ENCODE measurements around the gene METTL3.
A peak's percentile ranks its signal among the peaks of the same experiment; 100 is the strongest.

METTL3 gene

GRCh38 chr14:21476523-21476924 is 34.6 kb downstream of the METTL3 start:
- ATAC-seq, result peak; percentile 31 to 45

DNA sequence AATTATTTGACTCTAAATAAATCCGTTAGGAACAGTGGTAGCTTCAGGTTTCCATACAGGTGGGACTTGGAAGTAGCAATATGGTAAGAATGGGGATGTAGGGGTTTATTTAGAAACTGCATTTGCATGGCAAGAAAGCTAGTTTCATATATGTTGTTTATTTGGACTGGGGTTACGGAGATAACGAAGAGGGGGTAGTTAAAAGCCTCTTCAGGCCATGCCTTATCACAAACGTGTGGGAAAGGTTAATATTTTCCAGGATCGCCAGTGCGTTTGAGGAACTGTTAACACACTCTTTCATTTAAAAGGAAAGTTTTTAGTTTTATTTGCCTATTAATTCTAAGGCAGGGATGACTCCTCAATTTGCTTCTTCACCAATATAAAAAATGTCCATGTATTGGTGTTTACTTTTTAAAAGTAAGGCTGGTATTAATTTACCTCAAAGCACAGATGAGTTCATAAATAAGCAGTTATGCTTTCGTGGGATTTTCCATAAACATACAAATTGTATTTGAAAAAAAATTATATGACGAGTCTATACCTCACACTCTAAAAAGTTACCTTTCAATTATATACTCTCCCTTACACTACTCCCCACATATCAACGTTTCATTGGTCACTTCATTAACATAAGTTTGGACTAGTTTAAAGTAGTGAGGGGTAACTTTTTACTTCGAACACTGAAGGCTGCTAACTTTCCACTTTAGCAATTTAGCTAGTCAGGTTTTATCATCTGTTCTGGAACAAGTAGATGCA is 35.2 kb downstream of the METTL3 start:
- no peak for ATAC-seq

DNA sequence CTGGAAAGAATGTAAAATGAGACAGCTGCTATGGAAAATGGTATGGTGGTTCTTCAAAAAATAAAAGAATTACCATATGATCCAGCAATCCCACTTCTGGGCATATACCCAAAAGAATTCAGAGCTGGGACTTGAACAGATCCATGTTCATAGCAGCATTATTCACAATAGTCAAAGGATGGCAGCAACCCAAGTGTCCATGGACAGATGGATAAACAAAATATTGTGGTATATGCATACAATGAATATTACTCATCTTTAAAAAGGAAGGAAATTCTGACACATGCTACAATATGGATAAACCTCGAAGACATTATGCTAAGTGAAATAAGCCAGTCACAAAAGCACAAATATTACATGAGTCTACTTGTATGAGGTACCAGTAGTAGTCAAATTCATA is 43.5 kb downstream of the METTL3 start:
- ATAC-seq, result no peak

GRCh38 chr14:21455912-21456667 is 55.0 kb downstream of the METTL3 start, which contains the start of gene CHD8:
Gene CHD8 (minus strand): TSS chr14:21456123. CDS start chr14:21431643, 24,480 bp downstream.
- peak; percentile 98 for ATAC-seq

DNA sequence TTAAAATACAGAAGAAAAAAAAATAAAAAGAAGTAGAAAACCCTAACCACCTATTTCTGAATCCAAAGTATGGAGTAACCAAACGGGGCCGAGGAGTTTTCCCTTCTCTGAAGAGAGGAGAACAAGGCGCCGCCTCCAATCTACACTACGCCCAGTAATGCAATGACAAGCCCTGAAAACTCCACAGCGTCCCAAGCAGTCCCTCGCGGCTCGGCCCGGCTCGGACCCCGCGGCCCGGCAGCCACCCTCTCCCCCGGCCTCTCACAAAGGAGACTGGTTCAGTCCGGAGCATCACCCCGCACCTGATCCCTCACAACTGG is 55.6 kb downstream of the METTL3 start:
- ATAC-seq, result peak in 1 of 2 donors; percentile 9

GRCh38 chr14:21454843-21455544 is 56.1 kb downstream of the METTL3 start:
- ATAC-seq, result no peak

DNA sequence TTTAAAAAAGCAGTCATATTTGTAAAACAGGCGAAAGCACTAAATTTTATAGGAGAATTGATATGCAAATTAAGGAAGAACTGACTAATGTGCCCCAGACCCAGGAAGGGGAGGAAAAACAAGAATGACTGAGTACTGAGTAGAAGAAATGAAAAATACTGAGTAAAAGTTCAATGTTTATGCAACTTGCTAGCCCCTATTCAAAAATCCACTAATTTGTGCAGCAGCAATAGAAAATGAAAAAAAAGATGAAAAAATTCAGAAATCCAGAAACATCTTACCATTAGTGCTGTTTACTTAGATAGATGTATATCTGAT is 61.3 kb downstream of the METTL3 start:
- ATAC-seq, result peak; percentile 25 to 36

All from activated CD4-positive, CD25-positive, alpha-beta regulatory T cell treated with anti-CD3 and anti-CD28 coated beads, Interleukin-2, amount 50 U/mL, for 24 hours (primary cell).